Measurements from ENCODE around the gene SPINK14.

Gene SPINK14, protein sequence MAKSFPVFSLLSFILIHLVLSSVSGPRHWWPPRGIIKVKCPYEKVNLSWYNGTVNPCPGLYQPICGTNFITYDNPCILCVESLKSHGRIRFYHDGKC

DNA sequence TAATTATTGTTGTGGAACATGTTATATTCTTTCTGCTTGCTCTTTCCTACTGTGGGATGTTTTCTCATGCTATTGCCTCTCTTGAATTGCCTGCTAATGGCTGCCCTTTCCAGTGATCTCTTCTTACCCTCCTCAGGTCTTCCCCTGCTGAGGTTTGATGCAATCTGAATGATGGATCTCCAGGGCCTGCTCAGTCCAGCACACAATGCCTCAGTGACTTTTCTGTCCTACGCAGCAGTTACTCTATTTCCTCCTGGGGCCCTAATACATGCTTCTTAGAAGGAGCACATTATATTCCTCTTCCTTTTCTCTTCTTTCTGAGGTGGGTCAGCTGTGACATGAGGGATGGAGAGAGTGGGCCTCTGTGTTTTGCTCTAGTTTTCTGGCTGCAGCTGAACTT lies at the start of gene SPINK14:
SPINK14 (plus strand) TSS at position 301 of the 400 bp plus-strand sequence. CDS start 1,187 bp downstream, outside the sequence.
- DNase-seq, result no peak

DNA sequence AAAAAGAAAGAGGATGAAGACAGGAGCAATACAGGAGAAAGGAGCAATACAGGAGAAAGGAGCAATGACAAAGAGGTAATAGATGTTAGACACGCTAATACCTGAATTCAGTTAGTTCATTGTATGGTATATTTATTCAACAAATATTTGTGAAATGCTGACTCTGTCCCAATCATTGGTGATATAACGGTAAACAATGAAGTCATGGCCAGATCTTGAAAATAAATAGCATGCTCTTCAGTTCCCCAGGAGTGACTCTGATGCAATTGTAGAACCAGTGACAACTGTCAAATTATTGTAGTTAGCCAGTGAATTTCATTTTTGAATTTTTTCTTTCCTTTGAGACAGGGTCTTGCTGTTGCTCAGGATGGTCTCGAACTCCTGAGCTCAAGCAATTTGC lies 48.0 kb upstream of the SPINK14 start:
- no peak for DNase-seq

DNA sequence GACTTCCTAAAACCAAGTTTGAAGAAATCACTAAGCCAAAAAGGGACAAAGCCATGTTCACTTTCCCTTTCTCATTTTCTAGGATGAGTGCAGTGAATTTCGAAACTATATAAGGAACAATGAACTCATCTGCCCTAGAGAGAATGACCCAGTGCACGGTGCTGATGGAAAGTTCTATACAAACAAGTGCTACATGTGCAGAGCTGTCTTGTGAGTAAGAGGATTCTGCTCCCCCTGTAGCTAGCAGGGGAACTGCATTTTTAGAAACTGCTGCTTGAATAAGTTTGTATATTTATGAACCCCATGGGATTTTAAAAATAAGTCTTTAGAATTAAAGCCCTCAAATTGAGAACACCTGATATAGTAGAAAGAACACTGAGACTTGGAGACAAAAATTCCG lies 42.7 kb upstream of the SPINK14 start:
- DNase-seq, result no peak

DNA sequence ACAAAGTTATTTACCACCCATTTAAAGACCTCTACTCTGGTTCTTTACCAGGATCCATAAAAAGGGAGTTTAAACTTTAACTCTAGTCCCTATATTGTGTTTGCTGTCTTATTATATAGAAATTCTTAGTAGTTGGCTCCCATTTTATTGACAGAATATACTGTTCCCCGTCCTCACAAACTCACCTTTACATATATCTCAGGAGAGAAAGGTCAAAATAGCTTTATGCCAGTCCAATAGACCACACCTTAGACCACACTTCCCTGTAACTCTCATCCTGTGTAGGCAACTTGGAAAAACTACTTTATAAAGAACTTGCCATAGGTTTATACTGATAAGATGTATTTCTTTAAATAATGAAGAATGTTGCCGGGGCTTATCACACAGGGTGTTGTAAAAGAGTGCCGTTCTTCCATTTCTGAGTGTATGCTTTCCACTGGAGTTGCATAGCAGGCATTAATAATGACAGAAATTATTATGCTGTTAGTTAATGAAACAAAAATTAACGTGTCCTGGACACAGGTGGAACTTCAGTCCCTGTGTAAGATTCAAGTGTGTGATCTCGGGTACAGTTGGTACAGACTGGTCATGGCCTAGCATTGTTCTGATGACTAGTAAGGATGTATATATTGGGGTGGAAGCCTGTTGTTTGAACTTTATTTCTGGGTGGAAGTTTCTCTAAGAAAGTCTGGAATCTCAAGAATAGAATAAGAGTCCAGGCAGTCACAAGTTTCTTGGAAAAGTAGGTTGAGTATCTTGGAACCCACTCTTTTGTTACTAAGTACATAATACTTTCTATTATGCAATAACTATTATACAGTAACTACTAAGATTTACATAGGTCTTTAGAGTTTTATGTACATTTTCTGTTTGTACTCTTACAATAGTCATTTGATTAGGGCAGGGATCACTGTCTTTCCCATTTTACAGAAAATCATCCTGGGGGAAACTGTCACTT lies 33.0 kb upstream of the SPINK14 start:
- DNase-seq, result no peak

DNA sequence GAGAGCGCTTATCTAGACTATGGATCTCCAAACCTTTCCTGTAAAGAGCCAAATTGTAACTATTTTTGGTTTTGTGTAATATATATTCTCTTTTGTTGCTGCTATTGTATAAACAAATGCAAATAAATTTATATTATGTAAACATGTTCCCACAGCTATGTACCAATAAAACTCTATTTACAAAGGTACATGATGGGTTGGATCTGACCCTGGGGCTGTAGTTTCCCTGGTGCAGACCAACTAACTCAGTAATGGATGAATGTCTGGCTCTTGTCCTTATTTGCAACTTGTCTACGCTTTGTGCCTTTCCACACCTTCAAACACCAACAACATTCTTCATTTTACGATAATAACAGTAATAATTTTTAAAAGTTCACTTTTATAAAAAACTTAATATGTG lies 27.5 kb upstream of the SPINK14 start:
- no peak for DNase-seq

DNA sequence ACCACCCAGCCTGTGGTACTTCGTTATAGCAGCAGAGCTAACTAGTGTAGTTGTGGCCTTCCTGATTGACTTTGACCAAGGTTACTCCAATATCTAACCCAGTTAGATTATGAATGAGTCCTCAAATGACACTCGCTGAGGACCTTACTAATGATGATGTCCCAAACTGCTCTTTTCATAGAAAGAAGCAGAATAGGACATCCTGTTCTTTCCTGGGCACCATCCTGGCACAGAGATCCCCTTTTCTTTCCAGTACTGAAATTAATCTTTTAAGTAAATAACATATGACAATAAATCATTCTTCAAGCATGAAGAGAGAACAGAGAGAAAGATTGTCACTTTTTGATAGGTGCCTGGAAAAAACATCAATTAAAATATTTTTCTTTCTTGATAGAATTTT lies 26.7 kb upstream of the SPINK14 start:
- DNase-seq, result no peak

DNA sequence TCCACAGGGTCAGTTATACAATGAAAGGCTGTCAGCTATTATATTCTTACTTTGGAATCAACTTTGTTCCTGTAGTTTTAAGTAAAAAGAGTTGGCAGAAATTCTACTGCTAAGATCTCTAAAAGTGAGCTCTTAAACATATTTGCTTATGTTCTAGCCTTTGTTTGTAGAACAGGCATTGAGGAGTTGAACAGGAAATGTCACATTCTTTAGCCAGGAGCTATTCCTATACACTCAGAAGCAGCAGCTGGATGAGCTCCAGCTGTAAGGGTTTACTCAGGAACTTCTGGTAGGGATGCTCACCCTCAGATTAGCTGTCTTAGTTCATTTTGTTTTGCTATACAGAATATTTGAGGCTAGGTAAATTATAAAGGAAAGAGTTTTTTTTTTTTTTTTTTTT lies 22.4 kb upstream of the SPINK14 start:
- no peak for DNase-seq

DNA sequence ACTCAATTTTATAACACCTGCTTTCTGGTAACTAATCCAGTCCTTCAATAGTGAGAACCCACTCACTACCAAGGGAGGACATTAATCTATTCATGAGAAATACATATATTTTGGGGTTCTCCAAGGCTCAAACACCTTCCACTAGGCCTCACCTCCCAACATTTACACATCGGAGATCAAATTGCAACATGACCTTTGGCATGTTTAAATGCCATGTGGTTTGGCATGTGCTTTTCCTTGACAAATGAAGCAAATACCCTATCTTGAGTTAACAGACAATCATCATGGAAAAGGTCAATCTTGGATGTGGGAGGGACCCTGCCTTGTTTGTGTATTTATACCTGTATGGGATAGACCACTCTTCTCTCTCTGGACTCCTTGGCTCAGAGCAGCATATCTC lies 21.9 kb upstream of the SPINK14 start:
- DNase-seq, result no peak

DNA sequence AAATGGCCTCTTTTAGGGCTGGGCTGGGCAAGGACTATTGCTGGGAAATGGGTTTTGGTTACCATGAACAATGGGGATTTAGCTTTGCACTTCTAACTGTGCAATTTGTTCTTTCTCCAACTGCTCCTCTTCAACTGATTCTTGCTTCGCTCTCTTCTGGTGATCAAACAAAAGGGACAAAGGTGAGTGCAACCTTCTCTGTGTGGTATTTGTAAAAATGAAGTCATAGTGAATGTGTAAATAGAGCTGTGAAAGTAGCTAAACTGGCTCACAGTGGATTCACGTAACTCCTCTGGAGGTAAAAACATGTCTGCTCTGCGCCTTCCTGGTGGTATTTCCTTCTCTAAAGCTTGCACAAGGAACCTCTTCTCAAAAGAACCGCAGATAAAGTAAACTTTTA lies 20.9 kb upstream of the SPINK14 start:
- no peak for DNase-seq

DNA sequence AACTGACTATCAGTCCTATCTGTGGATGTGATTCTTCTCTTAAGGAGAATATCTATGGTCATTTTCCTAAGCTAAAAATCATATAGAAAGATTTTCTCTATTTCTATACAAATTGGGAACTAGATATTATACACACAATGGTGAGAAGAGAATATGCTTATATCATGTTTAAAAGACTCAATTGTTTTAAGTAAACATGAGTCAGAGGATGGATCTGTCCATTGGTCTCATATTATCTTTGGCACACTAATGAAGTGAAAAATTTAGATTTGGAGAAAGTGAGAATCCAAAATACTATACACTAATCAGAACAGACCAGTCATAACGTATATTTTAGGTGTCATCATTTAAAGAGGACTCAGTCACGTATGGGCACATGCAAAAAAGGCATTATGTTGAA lies 16.5 kb upstream of the SPINK14 start:
- DNase-seq, result no peak

DNA sequence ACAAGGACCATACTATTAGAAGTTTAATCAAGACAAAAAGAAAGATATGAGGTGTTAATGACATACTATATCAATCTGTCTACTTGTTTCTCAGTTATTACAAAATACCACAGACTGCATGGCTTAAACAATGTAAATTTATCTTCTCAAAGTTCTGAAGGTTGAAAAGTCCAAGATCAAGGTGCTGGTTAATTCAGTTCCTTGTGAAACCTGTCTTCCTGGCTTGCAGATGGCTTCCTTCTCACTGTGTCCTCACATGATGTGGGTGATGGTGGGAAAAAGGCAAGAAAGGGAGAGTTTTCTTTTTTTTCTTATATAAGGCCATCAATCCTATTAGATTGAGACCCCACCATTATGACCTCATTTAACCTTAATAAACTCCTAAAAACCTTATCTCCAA lies 15.6 kb upstream of the SPINK14 start:
- DNase-seq, result no peak

DNA sequence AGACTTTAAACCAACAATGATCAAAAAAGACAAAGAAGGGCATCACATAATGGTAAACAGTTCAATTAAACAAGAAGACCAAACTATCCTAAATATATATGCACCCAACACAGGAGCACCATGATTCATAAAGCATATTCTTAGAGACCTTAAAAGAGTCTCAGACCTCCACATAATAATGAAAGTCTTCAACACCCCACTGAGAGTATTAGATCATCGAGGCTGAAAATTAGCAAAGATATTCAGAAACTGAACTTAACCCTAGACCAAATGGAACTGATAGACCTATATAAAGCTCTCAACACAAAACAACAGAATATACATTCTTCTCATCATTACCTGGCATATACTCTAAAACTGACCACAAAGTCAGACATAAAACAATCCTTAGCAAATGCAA lies 11.7 kb upstream of the SPINK14 start:
- DNase-seq, result no peak

DNA sequence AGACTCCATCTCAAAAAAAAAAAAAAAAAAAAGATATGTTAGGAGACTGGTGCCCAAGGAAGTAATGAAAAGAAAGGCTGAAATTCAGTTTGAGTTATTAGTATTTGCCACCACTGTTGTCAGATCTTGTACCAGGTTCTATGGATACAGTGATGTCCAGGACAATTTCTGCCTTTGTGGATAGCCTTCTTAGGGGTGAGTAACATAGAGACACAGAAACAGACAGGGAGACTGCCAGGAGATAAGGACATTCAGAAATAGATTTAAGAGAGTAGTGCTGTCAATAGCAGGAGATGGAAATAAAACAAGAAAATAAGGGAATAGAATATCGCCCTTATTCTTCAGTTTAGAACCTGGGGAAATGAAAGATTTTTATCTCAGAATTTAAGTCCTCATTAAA lies 6.3 kb upstream of the SPINK14 start:
- no peak for DNase-seq

DNA sequence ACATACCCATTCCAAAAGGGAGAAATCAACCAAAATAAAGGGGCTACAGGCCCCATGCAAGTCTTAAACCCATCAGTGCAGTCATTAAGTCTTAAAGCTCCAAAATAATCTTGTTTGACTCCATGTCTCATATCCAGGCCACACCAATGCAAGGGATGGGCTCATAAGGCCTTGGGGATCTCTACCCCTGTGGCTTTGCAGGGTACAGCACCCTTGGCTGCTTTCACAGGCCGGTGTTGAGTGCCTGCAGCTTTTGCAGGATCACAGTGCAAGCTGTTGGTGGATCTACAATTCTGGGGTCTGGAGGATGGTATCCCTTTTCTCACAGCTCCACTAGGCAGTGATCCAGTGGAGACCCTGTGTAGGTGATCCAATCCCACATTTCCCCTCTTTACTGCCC lies 5.0 kb upstream of the SPINK14 start:
- no peak for DNase-seq

DNA sequence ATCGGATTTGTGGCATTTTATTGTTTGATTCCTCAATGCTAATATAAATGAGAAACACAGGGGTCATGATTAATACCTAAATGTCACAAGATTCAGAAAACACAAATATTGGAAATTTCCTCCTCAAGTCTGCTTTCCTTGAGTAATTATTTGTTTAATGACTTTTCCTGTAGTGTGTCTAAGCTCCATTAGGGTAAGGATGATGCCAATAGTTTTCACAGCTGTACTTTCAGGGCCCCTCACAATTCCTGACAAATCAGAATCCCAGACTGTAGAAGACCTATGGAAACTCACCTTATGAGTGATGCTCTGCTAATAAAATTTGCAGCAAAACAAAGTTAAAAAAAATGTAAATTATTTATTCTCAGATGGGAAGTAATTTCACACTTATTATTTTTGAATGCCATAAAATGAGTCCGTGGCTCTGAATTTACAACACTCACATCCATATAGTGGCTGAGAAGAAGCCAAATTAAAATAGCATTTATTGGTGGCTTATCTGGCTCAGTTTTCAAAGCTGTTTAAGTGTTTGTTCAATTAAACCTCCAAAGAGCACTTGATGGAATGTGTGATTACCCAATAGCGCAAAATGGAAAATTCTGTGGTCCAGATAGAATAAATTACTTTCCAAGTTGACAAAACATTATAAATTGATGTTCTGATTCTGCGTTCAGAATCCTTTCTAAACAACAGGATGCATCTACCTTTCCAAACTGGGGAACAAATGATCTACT lies 1.6 kb upstream of the SPINK14 start:
- DNase-seq, result no peak

DNA sequence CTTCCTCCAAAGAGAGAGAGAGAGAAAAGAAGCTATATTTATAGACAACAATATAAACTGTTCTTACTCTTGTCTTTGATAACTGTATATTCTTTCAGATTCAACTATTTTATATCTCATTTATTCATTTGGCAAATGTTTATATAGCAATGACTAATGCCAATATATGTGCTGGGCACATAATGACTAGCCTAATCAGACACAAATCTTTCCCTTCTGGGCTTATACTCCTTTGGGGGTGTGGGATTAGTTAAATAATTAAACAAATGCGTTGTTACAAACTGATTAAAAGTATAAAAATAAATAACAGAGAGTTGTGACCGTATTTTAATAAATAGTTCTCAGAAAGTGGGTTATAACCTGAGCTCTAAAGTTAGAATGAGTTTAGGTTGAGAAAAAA lies 4.0 kb downstream of the SPINK14 start:
- DNase-seq, result no peak

DNA sequence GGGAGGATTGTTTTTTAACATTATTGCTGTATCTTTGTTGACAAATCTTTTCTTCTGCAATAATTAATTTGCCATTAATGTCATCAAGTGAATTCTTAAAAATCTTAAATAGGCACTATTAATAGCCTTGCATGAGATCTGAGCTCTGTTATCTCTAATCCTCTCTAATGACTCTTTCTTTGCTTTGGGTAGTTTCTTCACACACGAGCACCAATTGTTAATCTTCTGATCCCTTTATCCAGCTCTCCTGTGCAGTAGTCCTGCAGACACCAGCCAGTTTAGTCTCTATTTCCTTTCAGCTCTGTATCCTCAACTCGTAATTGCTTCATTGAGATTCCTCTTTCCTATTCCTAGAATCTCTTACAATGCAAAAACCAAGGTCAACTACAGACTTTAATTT lies 8.1 kb downstream of the SPINK14 start:
- no peak for DNase-seq

DNA sequence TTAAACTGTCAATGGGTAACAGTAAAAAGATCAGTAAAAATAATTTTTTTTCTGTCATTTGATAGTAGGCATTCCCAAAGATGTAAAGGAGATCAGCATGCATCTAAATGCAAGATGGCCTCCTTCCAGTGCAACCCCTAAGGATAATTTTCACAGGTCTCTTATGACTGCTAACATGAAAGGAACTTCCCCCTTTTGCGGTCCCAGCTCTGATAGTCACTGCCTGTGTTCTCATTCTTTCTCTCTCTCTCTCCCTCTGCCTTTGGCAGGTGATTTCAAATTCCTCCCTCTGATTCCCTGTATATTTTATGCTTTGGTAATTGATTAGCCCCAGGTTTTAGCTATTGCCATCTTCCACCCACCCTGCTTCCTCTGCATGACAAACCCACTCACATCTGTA lies 8.9 kb downstream of the SPINK14 start:
- no peak for DNase-seq

DNA sequence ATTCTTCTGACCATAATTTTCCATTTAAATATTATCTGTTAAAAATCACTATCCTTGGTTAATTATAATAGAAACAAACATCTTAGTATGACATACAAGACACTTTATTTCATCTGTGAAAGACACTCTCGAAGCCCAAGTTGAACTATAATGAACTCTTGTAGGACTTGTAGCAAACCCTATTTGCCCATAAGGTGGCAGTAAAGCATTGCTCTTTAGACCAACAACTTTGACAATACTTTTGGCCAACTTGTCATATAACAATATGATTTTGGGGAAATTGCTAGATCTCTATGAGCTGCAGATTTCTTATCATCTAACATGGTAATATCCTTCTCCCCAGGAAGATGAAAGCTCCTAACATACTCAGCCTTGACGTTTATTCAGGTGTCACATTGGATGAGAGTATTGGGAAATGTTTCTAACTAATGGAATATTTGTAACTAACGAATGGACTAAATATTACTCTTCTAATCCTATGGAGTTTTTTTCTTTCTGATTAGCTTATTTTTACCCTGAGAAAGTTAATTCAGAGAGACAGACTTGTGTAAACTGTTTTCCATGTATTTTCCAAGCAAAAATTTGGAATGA lies 11.0 kb downstream of the SPINK14 start:
- DNase-seq, result peak in 1 of 2 donors; percentile 67

DNA sequence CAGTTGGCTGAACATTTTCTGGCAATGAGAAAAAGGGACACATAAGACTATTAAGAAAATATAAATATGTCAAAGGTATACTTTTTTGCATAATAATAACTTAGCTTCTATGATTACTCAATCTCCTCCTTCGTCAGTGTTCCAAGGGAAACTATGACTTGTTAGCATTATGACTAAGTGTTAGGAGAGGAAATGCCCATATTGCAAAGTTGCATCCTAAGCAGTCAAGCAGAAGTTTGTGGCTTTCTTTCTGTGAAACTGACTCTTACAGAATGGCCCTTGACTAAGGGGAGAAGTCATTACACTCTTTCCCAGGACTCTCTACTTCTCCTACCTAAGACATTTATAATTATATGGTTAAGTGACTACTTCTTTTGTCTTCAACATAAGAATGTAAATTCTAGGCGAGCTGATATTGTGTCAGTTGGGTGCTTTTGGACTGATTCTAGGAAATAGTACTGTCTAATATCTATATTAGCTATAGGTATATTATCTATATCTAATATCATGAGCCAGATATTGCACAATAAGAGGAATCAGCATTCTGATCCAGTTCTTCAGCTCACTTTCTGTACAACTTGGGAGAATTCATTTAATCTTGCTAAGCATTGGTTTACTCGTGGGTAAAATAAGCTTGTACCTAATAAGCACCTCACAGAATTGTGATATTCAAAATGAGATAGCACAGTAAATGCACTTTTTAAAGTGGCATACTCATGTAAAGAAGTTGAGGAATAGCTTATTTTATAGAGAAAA lies 18.1 kb downstream of the SPINK14 start:
- DNase-seq, result no peak

DNA sequence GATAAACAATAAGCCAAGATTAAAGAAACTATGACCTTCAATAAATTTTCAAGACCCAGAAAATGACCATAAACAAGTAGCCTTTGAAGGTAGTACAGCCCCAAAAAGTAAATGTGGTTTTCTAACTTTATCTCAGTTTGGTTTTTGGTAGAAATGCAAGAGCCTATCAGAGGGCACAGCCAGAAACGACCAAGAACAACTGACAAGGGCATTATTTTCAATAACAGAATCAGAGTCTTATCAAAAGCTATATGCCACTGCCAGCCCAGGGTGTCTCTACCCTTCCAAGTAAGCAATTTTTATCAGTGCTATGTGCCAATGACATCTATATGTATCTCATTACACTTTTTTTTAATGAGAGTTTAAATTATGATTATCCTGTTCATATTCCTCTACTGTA lies 22.7 kb downstream of the SPINK14 start:
- no peak for DNase-seq

DNA sequence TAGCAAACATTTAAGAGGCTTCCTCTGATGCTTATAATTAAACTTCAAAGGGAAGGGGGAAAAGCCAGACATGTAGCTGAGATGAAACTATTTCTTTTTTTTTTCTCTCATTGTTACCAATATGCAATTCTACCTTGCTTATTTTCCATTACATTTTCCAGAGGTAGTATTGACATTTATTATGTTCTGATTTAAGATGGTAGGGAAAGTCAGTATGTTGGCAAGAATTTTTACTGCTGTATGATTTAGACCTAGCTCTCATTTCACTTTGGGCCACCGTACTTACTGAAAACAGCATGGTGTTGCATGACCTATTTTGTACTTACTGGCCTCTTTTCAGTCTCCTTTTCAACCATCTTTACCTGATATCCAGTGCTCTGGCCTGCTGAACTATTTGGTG lies 24.9 kb downstream of the SPINK14 start:
- DNase-seq, result no peak

DNA sequence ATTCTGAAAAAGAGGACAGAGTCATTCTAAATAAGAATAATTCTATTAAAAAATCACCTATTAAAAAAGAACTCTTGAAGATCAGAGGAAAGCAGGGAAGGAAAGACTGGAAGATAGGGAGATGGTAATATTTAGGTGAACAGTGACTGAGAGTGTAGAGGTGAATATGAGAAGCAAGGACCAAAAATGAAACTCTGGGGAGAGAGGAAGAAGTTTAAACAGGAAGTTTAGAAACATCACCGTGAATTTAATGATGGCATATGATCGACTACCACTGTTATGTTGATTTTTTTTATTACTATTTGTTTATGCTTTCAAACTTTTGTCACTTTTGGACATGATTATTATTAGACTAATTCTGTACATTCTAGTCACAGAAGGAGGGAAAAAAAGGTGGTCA lies 32.8 kb downstream of the SPINK14 start:
- DNase-seq, result no peak

All from hippocampal formation (tissue), 2 donors.